Osteoblast (primary cell): ENCODE data around the gene TAF9B. TPM values are rescaled to one million over a fixed set of nuclear protein-coding genes. Genes with fewer than 3 reads are reported as not detected.

Source experiments
- total RNA-seq: library from RNA; depleted of rRNA; stranded (reverse); fragments of >200 nt; gene quantifications from 2 replicates; pipeline ENCODE4 v1.2.3, GENCODE V29; 2012

The TAF9B gene
- total RNA-seq, 1 donor, result 20.3 TPM

Other genes starting within 250 kb of the TAF9B start
- gene MAGT1, start 244.2 kb downstream of the TAF9B start, total RNA-seq, result 59.7 and 66.9 TPM in 2 replicates
- 145 and 152 TPM in 2 replicates for gene COX7B, start 240.2 kb downstream of the TAF9B start, total RNA-seq
- 14.4 and 16.6 TPM in 2 replicates for gene ATP7A, start 229.0 kb downstream of the TAF9B start, total RNA-seq
- gene PGAM4, start 170.0 kb downstream of the TAF9B start, total RNA-seq, result not detected in 2 replicates
- 126 and 206 TPM in 2 replicates for gene PGK1, start 35.4 kb downstream of the TAF9B start, total RNA-seq
- under 0.01 TPM in 1 of 2 replicates, not detected in the other for gene CYSLTR1, start 188.0 kb upstream of the TAF9B start, total RNA-seq